GM12874 (cell line): Measurements from ENCODE around the gene CHFR.

Source experiments
- CTCF ChIP-seq: IDR thresholded peaks from 2 replicates; pipeline ENCODE4 v1.5.1; 2011; ENCODE audit warnings: low read depth, mild to moderate bottlenecking, control low read depth, low read length, moderate library complexity; ENCODE audit not compliant: insufficient read depth

CHFR gene

GRCh38 chr12:132840536-132840935 lies 46.9 kb downstream of the CHFR start:
- no peak for TF ChIP-seq CTCF

GRCh38 chr12:132839558-132840235 lies 47.7 kb downstream of the CHFR start:
- TF ChIP-seq CTCF = no peak

- no peak for TF ChIP-seq CTCF
Observed at GRCh38 chr12:132838410-132839080, 48.9 kb downstream of the CHFR start.

- TF ChIP-seq CTCF = no peak
Observed at GRCh38 chr12:132837693-132838409, 49.6 kb downstream of the CHFR start.

GRCh38 chr12:132836795-132837331 lies 50.5 kb downstream of the CHFR start:
- TF ChIP-seq CTCF = no peak

- no peak for TF ChIP-seq CTCF
Observed at GRCh38 chr12:132835076-132836025, 52.1 kb downstream of the CHFR start.
